MM.1S (cell line): ENCODE results near the gene NAPA.

Source experiments
- EZH2 ChIP-seq: fragments of 300-600 bp; sonication (generic); optimal IDR thresholded peaks from 2 replicates; pipeline ENCODE3; 2017; ENCODE audit warnings: low read depth, mild to moderate bottlenecking, antibody characterized with exemption, low read length, mixed read lengths
- TF ChIP-seq, protein P1 (sequence below): fragments of 300-600 bp; sonication (generic); IDR thresholded peaks from 2 replicates; pipeline ENCODE4 v1.5.1; 2016; ENCODE audit warnings: antibody characterized with exemption, low read length, mixed read lengths

GRCh38 chr19:47544476-47544875, 29.6 kb upstream of the NAPA start:
- TF ChIP-seq, protein P1, sequence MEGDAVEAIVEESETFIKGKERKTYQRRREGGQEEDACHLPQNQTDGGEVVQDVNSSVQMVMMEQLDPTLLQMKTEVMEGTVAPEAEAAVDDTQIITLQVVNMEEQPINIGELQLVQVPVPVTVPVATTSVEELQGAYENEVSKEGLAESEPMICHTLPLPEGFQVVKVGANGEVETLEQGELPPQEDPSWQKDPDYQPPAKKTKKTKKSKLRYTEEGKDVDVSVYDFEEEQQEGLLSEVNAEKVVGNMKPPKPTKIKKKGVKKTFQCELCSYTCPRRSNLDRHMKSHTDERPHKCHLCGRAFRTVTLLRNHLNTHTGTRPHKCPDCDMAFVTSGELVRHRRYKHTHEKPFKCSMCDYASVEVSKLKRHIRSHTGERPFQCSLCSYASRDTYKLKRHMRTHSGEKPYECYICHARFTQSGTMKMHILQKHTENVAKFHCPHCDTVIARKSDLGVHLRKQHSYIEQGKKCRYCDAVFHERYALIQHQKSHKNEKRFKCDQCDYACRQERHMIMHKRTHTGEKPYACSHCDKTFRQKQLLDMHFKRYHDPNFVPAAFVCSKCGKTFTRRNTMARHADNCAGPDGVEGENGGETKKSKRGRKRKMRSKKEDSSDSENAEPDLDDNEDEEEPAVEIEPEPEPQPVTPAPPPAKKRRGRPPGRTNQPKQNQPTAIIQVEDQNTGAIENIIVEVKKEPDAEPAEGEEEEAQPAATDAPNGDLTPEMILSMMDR, result no peak
- TF ChIP-seq EZH2, result no peak
